ENCODE data around the gene MED9.

Gene MED9

GRCh38 chr17:17540935-17541639, 64.3 kb downstream of the MED9 start:
- DNase-seq = no peak

- no peak for DNase-seq
Observed at GRCh38 chr17:17541640-17542001, 64.8 kb downstream of the MED9 start.
